Heart right ventricle (tissue), 16 donors: ENCODE data around the gene EIF4G2. TPM values are rescaled to one million over a fixed set of nuclear protein-coding genes. Genes with fewer than 3 reads are reported as not detected.

ENCODE experiments used
- ATAC-seq, 8 donors: fragments of 200-7000 bp; cut with Tn5 transposase; one replicate each; pipeline ENCODE4 v1.9.1; 2020; ENCODE audit warnings: mild to moderate bottlenecking in 8 of 8, moderate library complexity in 8 of 8, moderate number of reproducible peaks in 1 of 8
- DNase-seq, 2 donors: peaks; one replicate each; pipeline ENCODE4 v3.0.0-alpha.2; 2020
- H3K27ac ChIP-seq, 10 donors: fragments of 200-600 bp; sonication (generic) in 2 of 10; one replicate each; pipeline versions ENCODE4 v1.5.0 to v1.8.0; 2020 to 2022; ENCODE audit warnings: mild to moderate bottlenecking in 3 of 10
- H3K27me3 ChIP-seq, 7 donors: fragments of 200-600 bp; one replicate each; pipeline ENCODE4 v1.8.0; 2021 to 2022; ENCODE audit warnings: mild to moderate bottlenecking in 2 of 7
- H3K36me3 ChIP-seq, 9 donors: fragments of 200-600 bp; sonication (generic) in 1 of 9; one replicate each; pipeline versions ENCODE4 v1.5.0 to v1.8.0; 2020 to 2022; ENCODE audit warnings: mild to moderate bottlenecking in 2 of 9
- H3K4me1 ChIP-seq, 9 donors: fragments of 200-600 bp; sonication (generic) in 1 of 9; one replicate each; pipeline versions ENCODE4 v1.5.0 to v1.8.0; 2020 to 2022; ENCODE audit warnings: mild to moderate bottlenecking in 4 of 9
- H3K4me3 ChIP-seq, 10 donors: fragments of 200-600 bp; sonication (generic) in 2 of 10; one replicate each; pipeline versions ENCODE4 v1.5.0 to v1.8.0; 2020 to 2022; ENCODE audit warnings: mild to moderate bottlenecking in 7 of 10, moderate library complexity in 2 of 10
- H3K9me3 ChIP-seq, 11 donors: fragments of 200-600 bp in 10 of 11; sonication (generic) in 2 of 11; one replicate each; pipeline versions ENCODE4 v1.5.0 to v1.8.0; 2013 to 2022; ENCODE audit warnings: mild to moderate bottlenecking in 2 of 11, control low read depth in 1 of 11, moderate library complexity in 1 of 11
- CTCF ChIP-seq, 9 donors: fragments of 200-600 bp; sonication (generic) in 2 of 9; IDR thresholded peaks; one replicate each; pipeline versions ENCODE4 v1.5.0 to v1.8.0; 2021 to 2022; ENCODE audit warnings: antibody characterized with exemption in 9 of 9, mild to moderate bottlenecking in 5 of 9, moderate library complexity in 1 of 9
- WGBS, 2 donors: extraction: QIAGEN DNeasy Blood & Tissue Kit; methylation state at CpG; one replicate each; pipeline ENCODE4 v1.1.7; 2013; ENCODE audit warnings: inconsistent platforms in 1 of 2; 5-methylcytosine and 5-hydroxymethylcytosine counted together
- intact Hi-C, 10 donors: fragments of 100-400 bp; cut with DNase I; formaldehyde crosslinking; loops; one replicate each; pipeline versions ENCODE4 v1.11.1 to v1.14.2; 2022
- polyA plus RNA-seq, 2 donors: library from polyadenylated mRNA; stranded (reverse); fragments of 200-250 nt; gene quantifications; one replicate each; pipeline ENCODE4 v1.2.3, GENCODE V29; 2013
- total RNA-seq, 10 donors: library from RNA; stranded (reverse); fragmentation: NEBNext Ultra II Directional in 3 of 10; extraction: Animal tissue kit (Norgen Biotek cat#: 25700) in 3 of 10; gene quantifications; one replicate each; pipeline versions ENCODE4 v1.2.1 to v1.2.4, GENCODE V29; 2021 to 2023
- donor health status: Arrhythmogenic right ventricular cardiomyopathy.
- donor health status: ischemic (EF 13 %, LVEDD 7.1; RV severe dilation, severe dysfunction).
- donor health status: healthy with polysubstance abuse.
- donor health status: DM: no; HTN: yes; CAD: no.
- donor health status: DM: no; HTN: no; CAD: no.
- donor health status: ischemic (EF 25% LVEDD 6.9; RV normal size, moderate dysfunction).
- donor health status: ischemic (EF 25% LVEDD 5.7; RV mildly dilated, moderate dysfunction).
- donor health status: healthy.
- donor health status: DM: yes; HTN: yes; CAD: no.
- donor health status: Ischemic cardiomyopathy.
- donor health status: ischemic (EF 35%, LVEDD 5.7; RV mildly dilated, moderate dysfunction).
- donor health status: nonischemic (EF 11% LVEDD 7.7; RV severe dilation, severe dysfunction).
- donor health status: DM: yes; HTN: yes; CAD: no.
- donor health status: PGD.
- donor health status: ischemic (EF 29% LVEDD 5.4; RV normal size, mild dysfunction).
- donor health status: nonischemic (EF 23%, LVEDD 6.1; RV moderate dilation, normal function).

Gene EIF4G2
- total and polyA plus RNA-seq, 12 donors: 119 to 1,076 (median 906) TPM

- H3K4me1 ChIP-seq: peaks cover 0 to 70% (median 12%) of the 10 kb centered on the region in 9 donors
Measured at GRCh38 chr11:10797001-10797400, 11.7 kb downstream of the EIF4G2 start.

GRCh38 chr11:10796191-10796590, 12.5 kb downstream of the EIF4G2 start:
- H3K4me1 ChIP-seq: peaks cover 0 to 62% (median 11%) of the 10 kb centered on the region in 9 donors
- intact Hi-C loops: loop anchor here in 7 of 10 donors (10.0 kb wide), 3 partner anchors 109 to 989 kb away; no protein-coding TSS in a partner anchor
- ATAC-seq (no peak), DNase-seq (no peak)
- H3K27ac ChIP-seq: no peak overlapping the region
- H3K27me3 ChIP-seq: no peaks in the 10 kb centered on the region
- WGBS, 2 donors: 38 to 49% methylated on average over 2 of the region's 2 CpGs
- no peak for TF ChIP-seq CTCF (IDR thresholded peaks at IDR 0.05)
- H3K4me3 ChIP-seq: no peak overlapping the region
- H3K9me3 ChIP-seq: no peaks in the 10 kb centered on the region
- H3K36me3 ChIP-seq: peaks cover 6 to 62% (median 56%) of the 10 kb centered on the region in 9 donors

More at GRCh38 chr11:10797001-10797400, 11.7 kb downstream of the EIF4G2 start:
- Histone ChIP-seq H3K27me3 (no peaks in the 10 kb centered on the region), H3K4me3 (no peak overlapping the region), H3K36me3 (peaks cover 6 to 70% (median 64%) of the 10 kb centered on the region in 9 donors), H3K9me3 (no peaks in the 10 kb centered on the region), H3K27ac (peak overlapping the region in 1 of 10 donors; percentile 41)
- TF ChIP-seq CTCF (IDR thresholded peaks at IDR 0.05): no peak
- DNase-seq: no peak
- intact Hi-C loops: loop anchor here in 7 of 10 donors (10.0 kb wide), 3 partner anchors 108 to 988 kb away; no protein-coding TSS in a partner anchor
- 95 to 96% methylated on average over 2 of the region's 2 CpGs for WGBS, 2 donors
- no peak for ATAC-seq

GRCh38 chr11:10793470-10794255, 15.1 kb downstream of the EIF4G2 start:
- Histone ChIP-seq H3K27ac (no peak overlapping the region), H3K27me3 (no peaks in the 10 kb centered on the region), H3K36me3 (peaks cover 0 to 36% (median 30%) of the 10 kb centered on the region in 9 donors), H3K4me3 (no peak overlapping the region), H3K9me3 (no peaks in the 10 kb centered on the region), H3K4me1 (peaks cover 0 to 37% (median 6%) of the 10 kb centered on the region in 9 donors)
- intact Hi-C loops: loop anchor here (1.0 to 10.0 kb wide), 12 partner anchors 14 to 994 kb away; no protein-coding TSS in a partner anchor
- no peak for TF ChIP-seq CTCF (IDR thresholded peaks at IDR 0.05)
- DNase-seq (no peak), ATAC-seq (no peak)
- 75 to 82% methylated on average over 11 of the region's 11 CpGs for WGBS, 2 donors

- H3K36me3 ChIP-seq: peaks cover 0 to 25% (median 19%) of the 10 kb centered on the region in 9 donors
- peak; percentile 84 to 97 (median 93) for TF ChIP-seq CTCF (IDR thresholded peaks at IDR 0.05)
- H3K27me3 ChIP-seq: no peaks in the 10 kb centered on the region
- peak; percentile 88 to 92 for DNase-seq
- WGBS, 2 donors: 9 to 10% methylated on average over 24 of the region's 24 CpGs
- intact Hi-C loops: loop anchor here (1.0 to 10.0 kb wide), 12 partner anchors 112 to 995 kb away; no protein-coding TSS in a partner anchor
- peaks cover 0 to 25% (median 6%) of the 10 kb centered on the region in 9 donors for H3K4me1 ChIP-seq
- peak; percentile 93 to 96 (median 94) for ATAC-seq
- H3K27ac ChIP-seq: no peak overlapping the region
- peak overlapping the region in 5 of 10 donors; percentile 7 to 32 (median 28) for H3K4me3 ChIP-seq
- no peaks in the 10 kb centered on the region for H3K9me3 ChIP-seq
Measured at GRCh38 chr11:10792385-10793068, 16.2 kb downstream of the EIF4G2 start.
